Measurements from ENCODE around the gene KCNG2. TPM values are rescaled to one million over a fixed set of nuclear protein-coding genes. Genes with fewer than 3 reads are reported as not detected.

The KCNG2 gene
- total and polyA plus RNA-seq, 10 of the 15 experiments (the other 5 are each of a cell fraction or from before 2014, with no cell fraction given): 0.20 to 0.23 TPM; not detected in 8

GRCh38 chr18:79829136-79829854 lies 31.6 kb downstream of the KCNG2 start:
- 49% methylated on average over 17 of the region's 17 CpGs for WGBS (ENCODE audit: insufficient coverage, insufficient replicate concordance, low lambda C conversion rate, missing lambda C conversion rate)
- CTCF ChIA-PET: no interaction called here
- ATAC-seq (no peak), DNase-seq (ENCODE audit: low read depth, low spot score) (no peak), FAIRE-seq (no peak)
- H3K27me3 ChIP-seq (replicated peaks in 1 of 2; ENCODE audit: control insufficient read depth in 2 of 2, insufficient read depth in 2 of 2, low read length in 1 of 2): no peaks in the 10 kb centered on the region
- H2AFZ ChIP-seq (ENCODE audit: control insufficient read depth, low read depth, low read length): no peak overlapping the region
- H3K36me3 ChIP-seq (ENCODE audit: control insufficient read depth in 2 of 2, insufficient read depth in 2 of 2, low read length in 1 of 2): no peaks in the 10 kb centered on the region
- H3K9ac ChIP-seq (ENCODE audit: control insufficient read depth, insufficient read depth, low read length): no peak overlapping the region
- intact Hi-C loops (cut with micrococcal nuclease; ENCODE audit: unreplicated experiment): no loop called here
- in situ Hi-C loops (cut with MboI): no loop called here
- H3K27ac ChIP-seq (ENCODE audit: control insufficient read depth, insufficient read depth): no peak overlapping the region
- RAD21 ChIA-PET (ENCODE audit: unreplicated experiment): no interaction called here
- H4K20me1 ChIP-seq (ENCODE audit: control insufficient read depth, insufficient read depth): no peaks in the 10 kb centered on the region
- H3K9me3 ChIP-seq (replicated peaks; ENCODE audit: control insufficient read depth, insufficient read depth, low read length): no peaks in the 10 kb centered on the region; the same call in 2 of the 3 replicates
- no peak overlapping the region for H3K4me3 ChIP-seq
- no TSS peak for BruUV-seq (replicated peaks)
- no peaks in the 10 kb centered on the region for H3K4me1 ChIP-seq (ENCODE audit: control insufficient read depth, insufficient read depth, low read length)
- H3K4me2 ChIP-seq (ENCODE audit: control insufficient read depth, insufficient read depth): no peak overlapping the region
- SMC1A ChIA-PET (ENCODE audit: uncharacterized antibody, unreplicated experiment): no interaction called here
- no peaks in the 10 kb centered on the region for H3K79me2 ChIP-seq (ENCODE audit: control insufficient read depth, insufficient read depth, low read length)
- POLR2A ChIA-PET: no interaction called here
- no peak for TF ChIP-seq MLLT1 (IDR thresholded peaks at IDR 0.05)
- no peak for TF ChIP-seq HDAC6 (IDR thresholded peaks at IDR 0.05; ENCODE audit: unreplicated experiment)
- TF ChIP-seq NR2C2 (IDR thresholded peaks at IDR 0.05; ENCODE audit: borderline replicate concordance, control insufficient read depth, insufficient read length, low read depth): no peak
- no peak for TF ChIP-seq TBL1XR1 (IDR thresholded peaks at IDR 0.05; ENCODE audit: low read depth, low read length)
- TF ChIP-seq SRF (IDR thresholded peaks at IDR 0.05; ENCODE audit: low read depth in 2 of 2, low read length in 2 of 2): no peak
- TF ChIP-seq SMC3 (IDR thresholded peaks at IDR 0.05; ENCODE audit: borderline replicate concordance, low read length): no peak
- TF ChIP-seq STAT3 (IDR thresholded peaks at IDR 0.05; ENCODE audit: low read depth, low read length): no peak
- no peak for TF ChIP-seq ZNF207 (IDR thresholded peaks at IDR 0.05; ENCODE audit: borderline replicate concordance)
- TF ChIP-seq PBX3 (IDR thresholded peaks at IDR 0.05; ENCODE audit: insufficient replicate concordance, low read depth, low read length): peak; percentile 41
- TF ChIP-seq HSF1 (IDR thresholded peaks at IDR 0.05; ENCODE audit: low read depth, low read length): no peak
- no peak for TF ChIP-seq NFYB (IDR thresholded peaks at IDR 0.05; ENCODE audit: insufficient read depth, low read depth, low read length)
- TF ChIP-seq IRF5 (IDR thresholded peaks at IDR 0.05; ENCODE audit: borderline replicate concordance): no peak
- TF ChIP-seq LARP7 (IDR thresholded peaks at IDR 0.05): no peak
- peak; percentile 52 for TF ChIP-seq BCL3 (IDR thresholded peaks at IDR 0.05; ENCODE audit: borderline replicate concordance, insufficient read depth, low read depth, low read length, poor library complexity, severe bottlenecking)
- TF ChIP-seq BHLHE40 (IDR thresholded peaks at IDR 0.05; ENCODE audit: borderline replicate concordance in 1 of 2, low read depth in 2 of 2, low read length in 1 of 2): no peak
- no peak for TF ChIP-seq EGR1 (IDR thresholded peaks at IDR 0.05; ENCODE audit: borderline replicate concordance in 1 of 2, low read depth in 2 of 2, low read length in 2 of 2)

All from GM12878 (cell line).